HG03108 (cell line): Measurements from ENCODE around the gene GSTT2B.
"Not testable (repeated sequence)": the region's sequence is repeated elsewhere in the genome, so short reads cannot be mapped to it uniquely, and the experiment has no call there.

ENCODE experiments used
- ATAC-seq: cut with Tn5 transposase; IDR thresholded peaks from one replicate; pipeline ENCODE4 v1.9.1; 2021; ENCODE audit warnings: moderate library complexity; ENCODE audit not compliant: unreplicated experiment

Gene GSTT2B

GRCh38 chr22:23961084-23961771, at the start of gene GSTT2B:
GSTT2B (minus strand) TSS chr22:23961195; CDS start chr22:23961131, 64 bp downstream.
- ATAC-seq, result not testable (repeated sequence)

- ATAC-seq, result no peak
Observed at GRCh38 chr22:24010018-24010391, 49.0 kb upstream of the GSTT2B start.

- no peak for ATAC-seq
Observed at GRCh38 chr22:24009227-24010017, 48.4 kb upstream of the GSTT2B start.

- no peak for ATAC-seq
Observed at GRCh38 chr22:24008381-24009226, 47.6 kb upstream of the GSTT2B start.

- no peak for ATAC-seq
Observed at GRCh38 chr22:24008022-24008283, 47.0 kb upstream of the GSTT2B start.

GRCh38 chr22:24007253-24008021, 46.4 kb upstream of the GSTT2B start:
- ATAC-seq, result no peak

GRCh38 chr22:24006914-24007214, 45.9 kb upstream of the GSTT2B start:
- no peak for ATAC-seq

GRCh38 chr22:24006207-24006913, 45.4 kb upstream of the GSTT2B start:
- ATAC-seq, result no peak

- ATAC-seq, result no peak
Observed at GRCh38 chr22:24005201-24005600, 44.2 kb upstream of the GSTT2B start, which contains the start of gene GSTT4. GSTT4 (minus strand) TSS chr22:24005453; CDS start chr22:24005356, 97 bp downstream.

GRCh38 chr22:24003887-24004286, 42.9 kb upstream of the GSTT2B start:
- no peak for ATAC-seq

GRCh38 chr22:24002851-24003250, 41.9 kb upstream of the GSTT2B start:
- ATAC-seq, result no peak

- ATAC-seq, result no peak
Observed at GRCh38 chr22:24002272-24002671, 41.3 kb upstream of the GSTT2B start.

GRCh38 chr22:24001314-24001713, 40.3 kb upstream of the GSTT2B start:
- no peak for ATAC-seq

GRCh38 chr22:23999779-24000178, 38.8 kb upstream of the GSTT2B start:
- ATAC-seq, result not testable (repeated sequence)

GRCh38 chr22:23997092-23997491, 36.1 kb upstream of the GSTT2B start:
- no peak for ATAC-seq

- ATAC-seq, result not testable (repeated sequence)
Observed at GRCh38 chr22:23993581-23994177, 32.7 kb upstream of the GSTT2B start.

- not testable (repeated sequence) for ATAC-seq
Observed at GRCh38 chr22:23993080-23993479, 32.1 kb upstream of the GSTT2B start.

- ATAC-seq, result not testable (repeated sequence)
Observed at GRCh38 chr22:23989583-23990244, 28.7 kb upstream of the GSTT2B start.

GRCh38 chr22:23986538-23987178, 25.7 kb upstream of the GSTT2B start:
- not testable (repeated sequence) for ATAC-seq
